Natural killer cell (primary cell): ENCODE data around the gene NR5A1. TPM values are rescaled to one million over a fixed set of nuclear protein-coding genes. Genes with fewer than 3 reads are reported as not detected.

Experiments used
- ATAC-seq, 3 donors: fragments of 150-1000 bp in 2 of 3; fragments of 200-7000 bp in 1 of 3; cut with Tn5 transposase; 1 replicate in 1 of 3; 2 replicates in 2 of 3; pipeline ENCODE4 v1.10.0; 2021; ENCODE audit warnings: mild to moderate bottlenecking in 2 of 3, moderate library complexity in 2 of 3
- DNase-seq, 2 donors: peaks; one replicate each; pipeline versions ENCODE4 v3.0.0 to v3.0.0-alpha.2; 2013 to 2021; ENCODE audit warnings: mixed read lengths in 1 of 2
- H3K27ac ChIP-seq: one replicate; pipeline ENCODE4 v1.5.1; 2013; ENCODE audit warnings: mild to moderate bottlenecking, low read length
- H3K27me3 ChIP-seq: one replicate; pipeline ENCODE4 v1.6.1; 2013; ENCODE audit warnings: low read length; ENCODE audit not compliant: control insufficient read depth, insufficient read depth
- H3K36me3 ChIP-seq: one replicate; pipeline ENCODE4 v1.6.1; 2013; ENCODE audit warnings: low read length; ENCODE audit not compliant: control insufficient read depth, insufficient read depth
- H3K4me1 ChIP-seq: one replicate; pipeline ENCODE4 v1.6.1; 2013; ENCODE audit warnings: low read length; ENCODE audit not compliant: control insufficient read depth, insufficient read depth
- H3K4me3 ChIP-seq: one replicate; pipeline ENCODE4 v1.5.1; 2013; ENCODE audit warnings: low read length
- H3K9me3 ChIP-seq: one replicate; pipeline ENCODE4 v1.6.1; 2013; ENCODE audit warnings: low read length; ENCODE audit not compliant: control insufficient read depth, insufficient read depth
- H3K27ac Mint-ChIP-seq, 2 donors: one replicate each; pipeline ENCODE4 v1.8.0; 2022; ENCODE audit warnings: mild to moderate bottlenecking in 2 of 2, mixed read lengths in 2 of 2, moderate library complexity in 1 of 2
- H3K27me3 Mint-ChIP-seq, 2 donors: one replicate each; pipeline ENCODE4 v1.8.0; 2022; ENCODE audit warnings: low read depth in 2 of 2, mixed read lengths in 2 of 2
- H3K36me3 Mint-ChIP-seq: one replicate; pipeline ENCODE4 v1.8.0; 2022; ENCODE audit warnings: mixed read lengths
- H3K4me1 Mint-ChIP-seq, 2 donors: one replicate each; pipeline ENCODE4 v1.8.0; 2022; ENCODE audit warnings: mixed read lengths in 2 of 2
- H3K4me3 Mint-ChIP-seq: one replicate; pipeline ENCODE4 v1.8.0; 2022; ENCODE audit warnings: mild to moderate bottlenecking, moderate library complexity, mixed read lengths
- H3K9me3 Mint-ChIP-seq, 2 donors: one replicate each; pipeline ENCODE4 v1.8.0; 2022; ENCODE audit warnings: mixed read lengths in 2 of 2
- WGBS: methylation state at CpG from one replicate; pipeline ENCODE4 v1.1.7; 2013; ENCODE audit warnings: missing lambda C conversion rate; ENCODE audit not compliant: insufficient coverage; 5-methylcytosine and 5-hydroxymethylcytosine counted together
- intact Hi-C: fragments of 100-400 bp; cut with micrococcal nuclease; formaldehyde crosslinking; loops from one replicate; pipeline ENCODE4 v1.14.2; 2022
- total RNA-seq, 4 donors: library from RNA; stranded (reverse); fragments of 120-200 nt in 1 of 4; gene quantifications; one replicate each; pipeline versions ENCODE4 v1.2.3 to v1.2.4, GENCODE V29; 2013 to 2022
- TF ChIP-seq, protein P1 (sequence below): fragments of 200-600 bp; IDR thresholded peaks from one replicate; pipeline ENCODE4 v1.8.0; 2022; ENCODE audit warnings: antibody characterized with exemption

Gene NR5A1
- total RNA-seq, 3 donors from 2014 or later (not counting 1 experiment from before 2014, with no cell fraction given), result not detected

GRCh38 chr9:124457079-124457886, 49.9 kb downstream of the NR5A1 start:
- Histone ChIP-seq H3K9me3 (no peaks in the 10 kb centered on the region), H3K4me3 (no peak overlapping the region), H3K27me3 (peaks cover under 1% of the 10 kb centered on the region), H3K4me1 (no peaks in the 10 kb centered on the region), H3K27ac (no peak overlapping the region), H3K36me3 (no peaks in the 10 kb centered on the region)
- Mint-ChIP-seq H3K27ac (no peak overlapping the region), H3K27me3 (peaks cover 0 to 5% of the 10 kb centered on the region in 2 donors), H3K4me1 (no peaks in the 10 kb centered on the region), H3K4me3 (no peak overlapping the region), H3K36me3 (no peaks in the 10 kb centered on the region), H3K9me3 (no peaks in the 10 kb centered on the region)
- ATAC-seq (no peak), DNase-seq (no peak)
- 84% methylated on average over 16 of the region's 18 CpGs for WGBS
- TF ChIP-seq, protein P1, sequence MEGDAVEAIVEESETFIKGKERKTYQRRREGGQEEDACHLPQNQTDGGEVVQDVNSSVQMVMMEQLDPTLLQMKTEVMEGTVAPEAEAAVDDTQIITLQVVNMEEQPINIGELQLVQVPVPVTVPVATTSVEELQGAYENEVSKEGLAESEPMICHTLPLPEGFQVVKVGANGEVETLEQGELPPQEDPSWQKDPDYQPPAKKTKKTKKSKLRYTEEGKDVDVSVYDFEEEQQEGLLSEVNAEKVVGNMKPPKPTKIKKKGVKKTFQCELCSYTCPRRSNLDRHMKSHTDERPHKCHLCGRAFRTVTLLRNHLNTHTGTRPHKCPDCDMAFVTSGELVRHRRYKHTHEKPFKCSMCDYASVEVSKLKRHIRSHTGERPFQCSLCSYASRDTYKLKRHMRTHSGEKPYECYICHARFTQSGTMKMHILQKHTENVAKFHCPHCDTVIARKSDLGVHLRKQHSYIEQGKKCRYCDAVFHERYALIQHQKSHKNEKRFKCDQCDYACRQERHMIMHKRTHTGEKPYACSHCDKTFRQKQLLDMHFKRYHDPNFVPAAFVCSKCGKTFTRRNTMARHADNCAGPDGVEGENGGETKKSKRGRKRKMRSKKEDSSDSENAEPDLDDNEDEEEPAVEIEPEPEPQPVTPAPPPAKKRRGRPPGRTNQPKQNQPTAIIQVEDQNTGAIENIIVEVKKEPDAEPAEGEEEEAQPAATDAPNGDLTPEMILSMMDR, result no peak
- intact Hi-C loops, result no loop called here

DNA sequence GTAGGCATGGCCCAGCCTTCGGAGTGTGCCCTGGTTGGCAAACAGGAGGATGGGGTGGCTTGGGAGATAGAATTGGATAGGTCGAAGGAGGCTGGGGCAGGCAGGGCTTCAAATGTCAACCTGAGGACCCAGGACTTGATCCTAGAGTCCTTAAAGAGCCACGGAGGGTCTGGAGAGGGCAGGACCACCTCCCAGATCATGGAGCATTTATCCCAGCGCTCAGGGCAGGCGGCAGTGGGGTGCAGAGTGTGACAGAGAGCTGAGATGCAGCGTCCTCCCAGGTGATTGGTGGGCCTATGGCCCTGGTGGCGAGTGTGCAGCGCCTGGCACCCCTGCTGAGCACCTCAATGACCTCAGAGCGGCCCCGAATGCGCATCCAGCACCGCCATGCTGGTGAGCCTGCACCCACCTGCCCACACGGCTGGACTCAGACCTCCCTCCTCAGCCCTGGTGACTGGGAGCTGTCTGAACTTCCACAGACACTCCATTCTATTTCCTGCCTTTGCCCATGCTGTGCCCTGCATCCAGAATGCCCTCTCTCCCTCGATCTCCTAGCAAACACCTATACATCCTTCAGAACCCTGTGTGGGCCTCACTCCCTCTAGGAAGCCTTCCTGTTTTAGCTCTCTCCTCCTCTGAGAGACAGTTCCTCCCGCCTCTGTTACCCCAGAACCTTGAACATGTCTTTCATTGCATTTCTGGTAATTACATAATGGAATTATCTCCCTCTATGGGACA, 50.7 kb downstream of the NR5A1 start:
- H3K27me3 Mint-ChIP-seq, result peaks cover 0 to 10% of the 10 kb centered on the region in 2 donors
- ATAC-seq (no peak), DNase-seq (no peak)
- Histone ChIP-seq H3K36me3 (no peaks in the 10 kb centered on the region), H3K27me3 (peaks cover 2% of the 10 kb centered on the region), H3K27ac (no peak overlapping the region), H3K9me3 (no peaks in the 10 kb centered on the region), H3K4me3 (no peak overlapping the region), H3K4me1 (no peaks in the 10 kb centered on the region)
- WGBS, result 78% methylated on average over 15 of the region's 15 CpGs
- no peak overlapping the region for H3K27ac Mint-ChIP-seq
- no peaks in the 10 kb centered on the region for H3K36me3 Mint-ChIP-seq
- intact Hi-C loops, result no loop called here
- TF ChIP-seq, protein P1, result no peak
- no peaks in the 10 kb centered on the region for H3K9me3 Mint-ChIP-seq
- H3K4me1 Mint-ChIP-seq, result no peaks in the 10 kb centered on the region
- no peak overlapping the region for H3K4me3 Mint-ChIP-seq

GRCh38 chr9:124455820-124456219, 51.4 kb downstream of the NR5A1 start:
- Histone ChIP-seq H3K4me3 (no peak overlapping the region), H3K27ac (no peak overlapping the region), H3K4me1 (peaks cover under 1% of the 10 kb centered on the region), H3K36me3 (no peaks in the 10 kb centered on the region), H3K27me3 (peaks cover 4% of the 10 kb centered on the region), H3K9me3 (no peaks in the 10 kb centered on the region)
- WGBS, result 75% methylated on average over 7 of the region's 7 CpGs
- H3K36me3 Mint-ChIP-seq, result no peaks in the 10 kb centered on the region
- intact Hi-C loops, result no loop called here
- H3K9me3 Mint-ChIP-seq, result no peaks in the 10 kb centered on the region
- TF ChIP-seq, protein P1, result no peak
- no peak overlapping the region for H3K27ac Mint-ChIP-seq
- no peak overlapping the region for H3K4me3 Mint-ChIP-seq
- H3K4me1 Mint-ChIP-seq, result no peaks in the 10 kb centered on the region
- DNase-seq (no peak), ATAC-seq (no peak)
- peaks cover 0 to 17% of the 10 kb centered on the region in 2 donors for H3K27me3 Mint-ChIP-seq
